ENCODE measurements around the gene CHST3.
A peak's percentile ranks its signal among the peaks of the same experiment; 100 is the strongest.

CHST3 gene

GRCh38 chr10:72002354-72003295 lies 38.4 kb downstream of the CHST3 start:
- no peak overlapping the region for H3K4me3 ChIP-seq (ENCODE audit: low read length)
- no peak for DNase-seq (ENCODE audit: low read depth)
- TF ChIP-seq CTCF (conservative IDR thresholded peaks at IDR 0.05; ENCODE audit: low read depth, low read length) = no peak

GRCh38 chr10:72006026-72006425 lies 41.8 kb downstream of the CHST3 start:
- DNase-seq (ENCODE audit: low read depth) = no peak
- H3K4me3 ChIP-seq (ENCODE audit: low read length) = no peak overlapping the region
- TF ChIP-seq CTCF (conservative IDR thresholded peaks at IDR 0.05; ENCODE audit: low read depth, low read length) = no peak

GRCh38 chr10:72007246-72007892 lies 43.2 kb downstream of the CHST3 start:
- TF ChIP-seq CTCF (conservative IDR thresholded peaks at IDR 0.05; ENCODE audit: low read depth, low read length) = no peak
- H3K4me3 ChIP-seq (ENCODE audit: low read length) = no peak overlapping the region
- DNase-seq (ENCODE audit: low read depth) = no peak

GRCh38 chr10:72008096-72008981 lies 44.1 kb downstream of the CHST3 start:
- no peak for TF ChIP-seq CTCF (conservative IDR thresholded peaks at IDR 0.05; ENCODE audit: low read depth, low read length)
- H3K4me3 ChIP-seq (ENCODE audit: low read length) = no peak overlapping the region
- DNase-seq (ENCODE audit: low read depth) = no peak

GRCh38 chr10:72009051-72009424 lies 44.8 kb downstream of the CHST3 start:
- DNase-seq (ENCODE audit: low read depth) = no peak
- TF ChIP-seq CTCF (conservative IDR thresholded peaks at IDR 0.05; ENCODE audit: low read depth, low read length) = no peak
- no peak overlapping the region for H3K4me3 ChIP-seq (ENCODE audit: low read length)

GRCh38 chr10:72009425-72010081 lies 45.4 kb downstream of the CHST3 start:
- no peak overlapping the region for H3K4me3 ChIP-seq (ENCODE audit: low read length)
- TF ChIP-seq CTCF (conservative IDR thresholded peaks at IDR 0.05; ENCODE audit: low read depth, low read length) = no peak
- DNase-seq (ENCODE audit: low read depth) = peak; percentile 88

Data from retinal pigment epithelial cell (primary cell).